WTC11 (cell line): Measurements from ENCODE around the gene PTK6. TPM values are rescaled to one million over a fixed set of nuclear protein-coding genes. Genes with fewer than 3 reads are reported as not detected.

Experiments used
- ATAC-seq: fragments of 200-7000 bp; cut with Tn5 transposase; 2 replicates; pipeline ENCODE4 v1.10.0; 2021; ENCODE audit warnings: mild to moderate bottlenecking, moderate library complexity
- CTCF ChIA-PET: fragments of 300-600 bp; sonication (Branson Sonifier 250); formaldehyde crosslinking; loops from one replicate; lab custom pipeline; 2021; ENCODE audit warnings: antibody characterized with exemption; lab: Charles Lee
- POLR2A ChIA-PET: fragments of 350-600 bp; sonication (Branson Sonifier 250); formaldehyde crosslinking; loops from one replicate; lab custom pipeline; 2021; ENCODE audit warnings: antibody characterized with exemption; lab: Charles Lee
- DNase-seq: peaks from one replicate; pipeline ENCODE4 v3.0.0; 2021; ENCODE audit warnings: low spot score
- H3K27ac Mint-ChIP-seq: 2 replicates; pipeline ENCODE4 v1.8.0; 2021; ENCODE audit warnings: mixed read lengths
- H3K27me3 Mint-ChIP-seq: 2 replicates; pipeline ENCODE4 v1.8.0; 2021; ENCODE audit warnings: low read depth, mild to moderate bottlenecking, moderate library complexity, mixed read lengths
- H3K36me3 Mint-ChIP-seq: 2 replicates; pipeline ENCODE4 v1.8.0; 2021; ENCODE audit warnings: mixed read lengths
- H3K4me1 Mint-ChIP-seq: 2 replicates; pipeline ENCODE4 v1.8.0; 2022; ENCODE audit warnings: mixed read lengths
- H3K4me3 Mint-ChIP-seq: 2 replicates; pipeline ENCODE4 v1.8.0; 2021; ENCODE audit warnings: mild to moderate bottlenecking, moderate library complexity, mixed read lengths
- H3K9me3 Mint-ChIP-seq: 2 replicates; pipeline ENCODE4 v1.8.0; 2021; ENCODE audit warnings: mixed read lengths
- ATF1 ChIP-seq: sonication (generic); formaldehyde crosslinking; IDR thresholded peaks from 2 replicates; pipeline ENCODE4 v1.8.1; 2023; ENCODE audit warnings: mild to moderate bottlenecking, moderate library complexity, missing genetic modification reagents
- CBFB ChIP-seq: sonication (generic); formaldehyde crosslinking; IDR thresholded peaks from 2 replicates; pipeline ENCODE4 v1.8.1; 2022; ENCODE audit warnings: mild to moderate bottlenecking, low read depth, missing genetic modification reagents
- E2F1 ChIP-seq: sonication (generic); formaldehyde crosslinking; IDR thresholded peaks from 2 replicates; pipeline ENCODE4 v1.8.0; 2022; ENCODE audit warnings: mild to moderate bottlenecking, missing genetic modification reagents
- EMX1 ChIP-seq: fragments of 250-450 bp; sonication (Bioruptor Pico); IDR thresholded peaks from 2 replicates; pipeline ENCODE4 v1.8.0; 2021; ENCODE audit warnings: mild to moderate bottlenecking
- ETV6 ChIP-seq: sonication (generic); formaldehyde crosslinking; IDR thresholded peaks from 2 replicates; pipeline ENCODE4 v1.8.1; 2022; ENCODE audit warnings: mild to moderate bottlenecking, missing genetic modification reagents
- GABPB1 ChIP-seq: sonication (generic); formaldehyde crosslinking; IDR thresholded peaks from 2 replicates; pipeline ENCODE4 v1.8.1; 2023; ENCODE audit warnings: mild to moderate bottlenecking, missing genetic modification reagents
- MLX ChIP-seq: sonication (generic); formaldehyde crosslinking; IDR thresholded peaks from 2 replicates; pipeline ENCODE4 v1.8.1; 2023; ENCODE audit warnings: mild to moderate bottlenecking, missing genetic modification reagents, moderate library complexity
- NFATC4 ChIP-seq: fragments of 250-450 bp; sonication (Bioruptor Pico); IDR thresholded peaks from 2 replicates; pipeline ENCODE4 v1.9.0; 2021; ENCODE audit warnings: mild to moderate bottlenecking
- PRDM15 ChIP-seq: sonication (generic); formaldehyde crosslinking; IDR thresholded peaks from 2 replicates; pipeline ENCODE4 v1.8.0; 2022; ENCODE audit warnings: missing genetic modification reagents
- SOX15 ChIP-seq: fragments of 250-450 bp; sonication (Bioruptor Pico); IDR thresholded peaks from 2 replicates; pipeline ENCODE4 v1.9.0; 2021; ENCODE audit warnings: mild to moderate bottlenecking
- TCF7 ChIP-seq: sonication (generic); formaldehyde crosslinking; IDR thresholded peaks from 2 replicates; pipeline ENCODE4 v1.8.0; 2022; ENCODE audit warnings: mild to moderate bottlenecking, low read depth, missing genetic modification reagents, moderate library complexity
- ZBTB21 ChIP-seq: sonication (generic); formaldehyde crosslinking; IDR thresholded peaks from 2 replicates; pipeline ENCODE4 v1.8.1; 2023; ENCODE audit warnings: mild to moderate bottlenecking, missing genetic modification reagents, borderline replicate concordance
- ZBTB43 ChIP-seq: sonication (generic); formaldehyde crosslinking; IDR thresholded peaks from 2 replicates; pipeline ENCODE4 v1.8.1; 2023; ENCODE audit warnings: mild to moderate bottlenecking, missing genetic modification reagents
- ZMAT4 ChIP-seq: fragments of 250-450 bp; sonication (Bioruptor Pico); IDR thresholded peaks from 2 replicates; pipeline ENCODE4 v1.9.0; 2021; ENCODE audit warnings: mild to moderate bottlenecking
- ZNF396 ChIP-seq: fragments of 250-450 bp; sonication (Bioruptor Pico); IDR thresholded peaks from 2 replicates; pipeline ENCODE4 v1.8.0; 2021; ENCODE audit warnings: mild to moderate bottlenecking, moderate library complexity, borderline replicate concordance
- ZNF423 ChIP-seq: fragments of 250-450 bp; sonication (Bioruptor Pico); IDR thresholded peaks from 2 replicates; pipeline ENCODE4 v2.1.2; 2022; ENCODE audit warnings: mild to moderate bottlenecking, moderate library complexity
- ZNF671 ChIP-seq: fragments of 250-450 bp; sonication (Bioruptor Pico); IDR thresholded peaks from 2 replicates; pipeline ENCODE4 v1.8.0; 2021; ENCODE audit warnings: mild to moderate bottlenecking
- total RNA-seq: library from RNA; stranded (reverse); gene quantifications from 3 replicates; pipeline ENCODE4 v1.2.3, GENCODE V29; 2021
- TF ChIP-seq, protein P1 (sequence below): sonication (generic); formaldehyde crosslinking; IDR thresholded peaks from 2 replicates; pipeline ENCODE4 v1.8.1; 2023; ENCODE audit warnings: mild to moderate bottlenecking, moderate library complexity, missing genetic modification reagents
- TF ChIP-seq, protein P2 (sequence below): fragments of 250-450 bp; sonication (Bioruptor Pico); IDR thresholded peaks from 2 replicates; pipeline ENCODE4 v2.1.2; 2022; ENCODE audit warnings: mild to moderate bottlenecking, moderate library complexity

PTK6 gene
- total RNA-seq, 1 experiment from 2014 or later = 0.22 TPM

DNA sequence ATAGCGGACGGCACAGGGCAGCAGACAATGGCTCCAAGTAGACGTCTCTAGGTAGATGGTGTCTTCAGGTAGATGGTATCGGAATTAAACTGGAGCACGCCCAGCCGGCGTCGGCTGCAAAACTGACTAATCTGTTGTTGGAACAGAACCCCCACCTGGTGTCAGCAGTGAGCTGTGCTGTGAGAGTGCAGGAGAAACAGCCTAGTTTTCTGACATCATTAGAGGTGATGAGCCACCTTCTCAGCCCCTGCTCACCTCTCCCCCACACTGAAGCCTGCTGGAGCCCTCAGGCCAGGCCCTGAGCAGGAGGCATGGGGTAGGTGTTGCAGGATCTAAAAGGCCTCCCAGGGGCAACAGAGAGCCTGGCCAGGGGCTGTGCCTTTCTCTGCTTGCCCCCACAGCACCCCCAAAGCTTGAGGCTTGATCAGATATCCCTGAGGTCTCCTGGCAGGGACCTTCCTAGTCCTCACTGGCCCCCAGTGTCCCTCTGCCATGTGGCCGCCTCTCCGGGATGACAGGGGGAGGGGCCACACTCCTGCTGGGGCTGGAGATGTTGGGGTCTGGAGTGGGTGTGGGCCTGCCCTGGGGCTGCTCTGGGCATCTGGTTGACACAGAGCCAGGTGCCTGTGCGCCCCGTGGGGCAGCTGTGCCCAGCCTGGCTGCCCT, 43.8 kb upstream of the PTK6 start:
- ATAC-seq = peak; percentile 84
- DNase-seq = peak; percentile 48
- Mint-ChIP-seq H3K36me3 (no peaks in the 10 kb centered on the region), H3K27ac (no peak overlapping the region), H3K4me3 (no peak overlapping the region), H3K9me3 (no peaks in the 10 kb centered on the region), H3K27me3 (no peaks in the 10 kb centered on the region), H3K4me1 (no peaks in the 10 kb centered on the region)
- TF ChIP-seq TCF7 (CRISPR knock-in tag) (no peak), SOX15 (no peak), ETV6 (no peak), NFATC4 (no peak), ZBTB21 (CRISPR knock-in tag) (no peak), ZNF671 (CRISPR knock-in tag) (no peak), ATF1 (CRISPR knock-in tag) (no peak), E2F1 (CRISPR knock-in tag) (no peak), ZMAT4 (CRISPR knock-in tag) (no peak), ZNF423 (CRISPR knock-in tag) (no peak)
- TF ChIP-seq, protein P1, sequence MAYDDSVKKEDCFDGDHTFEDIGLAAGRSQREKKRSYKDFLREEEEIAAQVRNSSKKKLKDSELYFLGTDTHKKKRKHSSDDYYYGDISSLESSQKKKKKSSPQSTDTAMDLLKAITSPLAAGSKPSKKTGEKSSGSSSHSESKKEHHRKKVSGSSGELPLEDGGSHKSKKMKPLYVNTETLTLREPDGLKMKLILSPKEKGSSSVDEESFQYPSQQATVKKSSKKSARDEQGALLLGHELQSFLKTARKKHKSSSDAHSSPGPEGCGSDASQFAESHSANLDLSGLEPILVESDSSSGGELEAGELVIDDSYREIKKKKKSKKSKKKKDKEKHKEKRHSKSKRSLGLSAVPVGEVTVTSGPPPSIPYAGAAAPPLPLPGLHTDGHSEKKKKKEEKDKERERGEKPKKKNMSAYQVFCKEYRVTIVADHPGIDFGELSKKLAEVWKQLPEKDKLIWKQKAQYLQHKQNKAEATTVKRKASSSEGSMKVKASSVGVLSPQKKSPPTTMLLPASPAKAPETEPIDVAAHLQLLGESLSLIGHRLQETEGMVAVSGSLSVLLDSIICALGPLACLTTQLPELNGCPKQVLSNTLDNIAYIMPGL (CRISPR knock-in tag) = no peak
- ChIA-PET POLR2A (no interaction called here), CTCF (interaction anchor here (0.8 to 1.8 kb wide), 4 partner anchors 27 to 393 kb away, joined by 3 to 6 read pairs (median 6); partner anchors contain the start of gene FNDC11)

DNA sequence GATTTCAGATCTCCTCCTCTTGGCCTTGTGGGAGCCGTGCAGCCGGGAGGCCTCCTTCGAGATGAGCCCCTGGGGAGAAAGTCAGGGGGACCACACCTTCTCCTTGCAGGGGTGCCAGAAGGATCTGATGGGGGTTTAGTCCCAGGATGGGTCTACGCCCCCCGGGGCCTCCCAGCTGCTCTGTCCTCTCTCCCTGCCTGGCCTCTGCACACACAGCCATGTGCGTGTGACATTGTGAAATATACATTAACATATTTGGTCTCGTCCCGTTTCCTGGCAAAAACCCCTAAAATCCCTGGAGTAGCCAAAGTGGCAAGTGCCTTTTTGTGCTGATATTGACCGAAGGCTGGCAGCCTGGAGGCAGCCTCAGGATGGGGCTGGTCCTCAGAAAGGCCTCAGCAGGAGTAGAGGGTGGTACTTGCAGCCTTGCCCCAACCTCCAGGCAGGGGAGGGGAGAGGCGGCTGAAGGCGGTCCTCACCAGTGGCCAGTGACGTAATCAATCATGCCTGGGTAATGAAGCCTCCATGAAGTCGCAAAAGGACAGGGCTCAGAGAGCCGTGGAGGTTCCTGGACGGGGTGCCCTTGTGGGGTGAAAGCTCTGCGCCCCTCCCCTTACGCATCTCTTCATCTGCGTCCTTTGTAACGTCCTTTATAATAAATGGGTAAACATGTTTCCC, 42.0 kb upstream of the PTK6 start:
- H3K4me1 Mint-ChIP-seq = no peaks in the 10 kb centered on the region
- TF ChIP-seq, protein P2, sequence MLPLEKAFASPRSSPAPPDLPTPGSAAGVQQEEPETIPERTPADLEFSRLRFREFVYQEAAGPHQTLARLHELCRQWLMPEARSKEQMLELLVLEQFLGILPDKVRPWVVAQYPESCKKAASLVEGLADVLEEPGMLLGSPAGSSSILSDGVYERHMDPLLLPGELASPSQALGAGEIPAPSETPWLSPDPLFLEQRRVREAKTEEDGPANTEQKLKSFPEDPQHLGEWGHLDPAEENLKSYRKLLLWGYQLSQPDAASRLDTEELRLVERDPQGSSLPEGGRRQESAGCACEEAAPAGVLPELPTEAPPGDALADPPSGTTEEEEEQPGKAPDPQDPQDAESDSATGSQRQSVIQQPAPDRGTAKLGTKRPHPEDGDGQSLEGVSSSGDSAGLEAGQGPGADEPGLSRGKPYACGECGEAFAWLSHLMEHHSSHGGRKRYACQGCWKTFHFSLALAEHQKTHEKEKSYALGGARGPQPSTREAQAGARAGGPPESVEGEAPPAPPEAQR (CRISPR knock-in tag) = no peak
- TF ChIP-seq ZNF396 (CRISPR knock-in tag) (no peak), SOX15 (no peak), ZBTB43 (CRISPR knock-in tag) (no peak), ATF1 (CRISPR knock-in tag) (no peak), MLX (CRISPR knock-in tag) (no peak), PRDM15 (CRISPR knock-in tag) (no peak), CBFB (CRISPR knock-in tag) (no peak), EMX1 (CRISPR knock-in tag) (no peak), GABPB1 (CRISPR knock-in tag) (no peak)
- TF ChIP-seq, all 79 proteins: peak for 0
- Mint-ChIP-seq H3K27ac (no peak overlapping the region), H3K4me3 (no peak overlapping the region), H3K27me3 (no peaks in the 10 kb centered on the region), H3K36me3 (no peaks in the 10 kb centered on the region), H3K9me3 (no peaks in the 10 kb centered on the region)
- ATAC-seq (no peak), DNase-seq (no peak)
- ChIA-PET POLR2A (no interaction called here), CTCF (interaction anchor here (2.2 kb wide), 1 partner anchor 42 kb away, joined by 8 read pairs; the partner anchor contains the start of gene PTK6)
